Spinal cord (tissue), 10 donors: ENCODE results near the gene ATP10A. TPM values are rescaled to one million over a fixed set of nuclear protein-coding genes. Genes with fewer than 3 reads are reported as not detected.
"Not testable (repeated sequence)": the region's sequence is repeated elsewhere in the genome, so short reads cannot be mapped to it uniquely, and the experiment has no call there.

Experiments
- DNase-seq, 6 donors: peaks; one replicate each; pipeline versions ENCODE4 v3.0.0 to v3.0.0-alpha.2; 2013 to 2015; ENCODE audit warnings: low spot score in 6 of 6, low read depth in 4 of 6
- H3K27ac ChIP-seq: one replicate; pipeline ENCODE4 v1.5.1; 2013; ENCODE audit warnings: low read depth, low read length, control low read depth
- H3K27me3 ChIP-seq: one replicate; pipeline ENCODE4 v1.6.1; 2013; ENCODE audit warnings: low read length; ENCODE audit not compliant: control insufficient read depth, insufficient read depth
- H3K36me3 ChIP-seq: one replicate; pipeline ENCODE4 v1.6.1; 2013; ENCODE audit warnings: low read length; ENCODE audit not compliant: control insufficient read depth, insufficient read depth
- H3K4me1 ChIP-seq: one replicate; pipeline ENCODE4 v1.6.1; 2013; ENCODE audit warnings: low read length; ENCODE audit not compliant: control insufficient read depth, insufficient read depth
- H3K4me3 ChIP-seq: one replicate; pipeline ENCODE4 v1.5.1; 2013; ENCODE audit warnings: low read depth, low read length, control low read depth
- H3K9me3 ChIP-seq: one replicate; pipeline ENCODE4 v1.6.1; 2013; ENCODE audit warnings: low read length; ENCODE audit not compliant: control insufficient read depth, insufficient read depth
- WGBS: methylation state at CpG from one replicate; pipeline ENCODE4 v1.1.5; 2013; ENCODE audit warnings: missing lambda C conversion rate; ENCODE audit not compliant: insufficient coverage; 5-methylcytosine and 5-hydroxymethylcytosine counted together
- polyA plus RNA-seq, 2 donors: library from polyadenylated mRNA; unstranded; fragments of 120-200 nt; gene quantifications; one replicate each; pipeline ENCODE4 v1.2.1, GENCODE V29; 2013; ENCODE audit not compliant: insufficient read length in 2 of 2
- total RNA-seq, 2 donors: library from RNA; depleted of rRNA in 1 of 2; stranded (reverse); fragments of 120-200 nt in 1 of 2; fragments of >200 nt in 1 of 2; gene quantifications; one replicate each; pipeline versions ENCODE4 v1.2.3 to v1.2.4, GENCODE V29; 2013 to 2014
- donor health status: healthy.

Gene ATP10A
- total and polyA plus RNA-seq, 4 donors: 3.6 to 5.4 (median 4.4) TPM

DNA sequence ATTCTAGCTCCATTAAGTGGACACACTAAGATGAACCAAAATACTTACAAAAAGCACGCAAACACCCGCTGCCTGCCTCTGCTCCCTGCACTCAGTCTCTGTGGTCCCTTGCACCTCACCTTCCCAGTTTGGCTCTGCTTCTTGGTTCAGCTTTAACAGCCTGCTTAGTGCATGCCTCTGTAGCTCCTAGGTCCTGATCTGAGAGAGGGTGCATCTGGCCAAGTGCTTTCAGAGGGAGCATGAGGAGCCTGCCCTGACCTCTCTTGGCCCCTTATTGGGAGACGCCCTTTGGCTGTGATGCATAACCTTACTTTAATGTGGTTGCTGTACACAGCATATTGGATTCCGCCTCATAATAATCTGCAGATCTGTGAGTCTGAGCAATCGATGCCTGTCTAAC, 21.2 kb upstream of the ATP10A start:
- no peaks in the 10 kb centered on the region for H3K9me3 ChIP-seq
- H3K27me3 ChIP-seq: no peaks in the 10 kb centered on the region
- no peaks in the 10 kb centered on the region for H3K4me1 ChIP-seq
- DNase-seq: no peak
- no peak overlapping the region for H3K4me3 ChIP-seq
- H3K27ac ChIP-seq: no peak overlapping the region
- no peaks in the 10 kb centered on the region for H3K36me3 ChIP-seq
- WGBS: 45% methylated on average over 4 of the region's 5 CpGs

DNA sequence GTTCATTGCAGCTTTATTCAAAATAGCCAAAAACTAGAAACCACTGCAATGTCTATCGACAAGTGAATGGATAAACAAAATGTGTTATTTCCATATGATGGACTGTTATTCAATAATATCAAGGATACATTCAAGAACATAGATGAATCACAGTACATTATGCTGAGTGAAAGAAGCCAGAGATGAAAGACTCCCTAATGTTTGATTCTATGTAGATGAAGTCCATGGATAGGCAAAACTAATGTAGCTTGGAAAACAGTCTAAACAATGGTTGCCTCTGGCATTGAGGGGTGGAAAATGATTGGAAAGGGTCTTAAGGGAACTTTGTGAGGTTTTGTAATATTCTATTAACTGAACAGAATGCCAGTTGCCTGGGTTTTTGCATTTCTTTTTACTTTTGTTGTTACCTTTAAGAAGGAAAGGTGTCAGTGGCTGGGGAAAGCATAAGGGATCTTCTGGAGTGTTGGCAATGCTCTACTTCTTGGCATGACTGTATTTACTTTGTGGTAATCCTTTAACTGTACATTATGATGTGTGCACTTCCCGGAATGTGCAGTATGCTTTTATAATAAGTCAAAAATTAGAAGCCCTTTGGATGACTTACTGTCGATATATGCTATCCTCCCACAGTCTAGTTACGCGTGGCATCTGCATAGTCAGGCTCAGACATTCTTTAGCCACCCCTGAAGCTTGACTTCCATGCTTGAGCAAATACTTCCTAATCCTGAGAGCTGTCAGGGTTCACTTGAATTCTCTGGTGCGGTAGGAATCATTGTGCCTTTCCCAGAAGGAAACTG, 20.5 kb upstream of the ATP10A start:
- DNase-seq: no peak
- Histone ChIP-seq H3K4me1 (no peaks in the 10 kb centered on the region), H3K36me3 (no peaks in the 10 kb centered on the region), H3K4me3 (no peak overlapping the region), H3K9me3 (no peaks in the 10 kb centered on the region), H3K27me3 (no peaks in the 10 kb centered on the region), H3K27ac (no peak overlapping the region)
- WGBS: 74% methylated on average over 3 of the region's 6 CpGs

DNA sequence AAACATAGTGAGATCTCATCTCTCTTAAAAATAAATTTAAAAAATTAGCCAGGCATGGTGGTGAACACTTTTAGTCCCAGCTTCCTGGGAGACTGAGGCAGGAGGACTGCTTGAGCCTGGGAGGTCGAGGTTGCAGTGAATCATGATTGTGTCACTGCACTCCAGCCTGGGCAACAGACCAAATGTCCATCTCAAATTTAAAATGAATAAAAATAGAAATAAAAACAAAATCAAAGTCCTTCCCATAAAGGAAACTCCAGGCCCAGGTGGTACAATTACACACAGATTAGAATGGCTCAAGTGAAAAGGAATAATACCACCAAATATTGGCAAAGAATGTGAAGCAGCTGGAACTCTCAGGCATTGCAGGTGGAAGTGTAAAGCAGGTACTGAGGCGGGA, 19.3 kb upstream of the ATP10A start:
- Histone ChIP-seq H3K4me3 (no peak overlapping the region), H3K9me3 (no peaks in the 10 kb centered on the region), H3K36me3 (no peaks in the 10 kb centered on the region), H3K27me3 (no peaks in the 10 kb centered on the region), H3K27ac (no peak overlapping the region), H3K4me1 (no peaks in the 10 kb centered on the region)
- DNase-seq: no peak
- 100% methylated on average over 1 of the region's 2 CpGs for WGBS

DNA sequence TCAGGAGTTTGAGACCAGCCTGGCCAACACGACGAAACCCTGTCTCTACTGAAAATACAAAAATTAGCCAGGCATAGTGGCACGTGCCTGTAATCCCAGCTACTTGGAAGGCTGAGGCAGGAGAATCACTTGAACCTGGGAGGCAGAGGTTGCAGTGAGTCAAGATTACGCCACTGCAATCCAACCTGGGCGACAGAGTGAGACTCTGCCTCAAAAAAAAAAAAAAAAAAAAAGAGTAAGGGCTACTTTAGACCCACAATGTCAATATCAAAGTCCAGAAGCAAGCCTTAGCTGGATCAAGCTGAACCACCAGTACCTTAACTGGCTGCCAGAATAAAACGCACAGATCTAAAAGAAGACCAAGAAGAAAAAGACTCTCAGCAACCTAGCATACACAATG, 17.8 kb upstream of the ATP10A start:
- not testable (repeated sequence) for H3K9me3 ChIP-seq, DNase-seq, H3K4me3 ChIP-seq, H3K27me3 ChIP-seq, H3K27ac ChIP-seq, H3K4me1 ChIP-seq, H3K36me3 ChIP-seq
- 93% methylated on average over 2 of the region's 6 CpGs for WGBS

DNA sequence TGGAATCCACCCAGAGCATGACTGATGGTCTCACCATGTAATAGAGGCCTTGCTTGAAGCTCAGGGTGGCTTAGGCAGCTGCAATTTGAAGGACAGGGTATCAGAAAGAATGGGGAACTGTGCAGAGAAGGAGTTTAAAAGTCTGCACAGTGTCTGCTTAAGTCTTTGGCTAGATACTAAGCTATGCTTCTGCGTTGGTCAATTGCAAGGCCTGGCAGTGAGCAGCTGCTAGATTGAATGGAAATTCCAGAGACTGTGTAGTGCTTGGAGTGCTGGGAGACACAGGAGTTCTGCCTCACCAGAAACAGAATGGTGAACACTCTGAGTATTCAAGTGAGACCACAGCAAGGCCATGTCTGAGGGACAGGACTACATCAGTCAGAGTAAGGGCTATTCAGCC, 17.3 kb upstream of the ATP10A start:
- 85% methylated on average over 1 of the region's 1 CpG for WGBS
- H3K27ac ChIP-seq: no peak overlapping the region
- H3K9me3 ChIP-seq: no peaks in the 10 kb centered on the region
- no peak overlapping the region for H3K4me3 ChIP-seq
- no peak for DNase-seq
- no peaks in the 10 kb centered on the region for H3K36me3 ChIP-seq
- H3K27me3 ChIP-seq: no peaks in the 10 kb centered on the region
- no peaks in the 10 kb centered on the region for H3K4me1 ChIP-seq

DNA sequence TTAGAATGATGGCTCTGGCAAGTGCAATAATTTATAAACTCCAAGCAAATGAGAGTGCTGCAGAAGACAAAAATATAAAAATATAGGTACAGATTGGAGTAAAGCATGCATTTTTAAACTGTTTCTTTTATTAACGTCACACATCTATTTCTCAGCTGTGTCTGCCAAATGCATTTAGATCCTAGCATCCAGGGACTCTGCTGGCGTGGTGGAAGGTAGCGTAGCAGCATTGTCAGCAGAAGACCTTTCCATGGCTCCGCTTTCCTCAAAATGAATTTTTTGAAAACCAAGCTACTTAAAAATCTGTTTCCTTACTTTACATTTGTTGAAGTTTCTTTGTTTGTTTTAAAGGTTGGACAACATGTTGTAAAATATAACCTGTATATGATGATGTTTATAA, 16.3 kb upstream of the ATP10A start:
- Histone ChIP-seq H3K4me1 (no peaks in the 10 kb centered on the region), H3K27ac (no peak overlapping the region), H3K9me3 (no peaks in the 10 kb centered on the region), H3K36me3 (no peaks in the 10 kb centered on the region), H3K27me3 (no peaks in the 10 kb centered on the region), H3K4me3 (no peak overlapping the region)
- 100% methylated on average over 1 of the region's 4 CpGs for WGBS
- no peak for DNase-seq

DNA sequence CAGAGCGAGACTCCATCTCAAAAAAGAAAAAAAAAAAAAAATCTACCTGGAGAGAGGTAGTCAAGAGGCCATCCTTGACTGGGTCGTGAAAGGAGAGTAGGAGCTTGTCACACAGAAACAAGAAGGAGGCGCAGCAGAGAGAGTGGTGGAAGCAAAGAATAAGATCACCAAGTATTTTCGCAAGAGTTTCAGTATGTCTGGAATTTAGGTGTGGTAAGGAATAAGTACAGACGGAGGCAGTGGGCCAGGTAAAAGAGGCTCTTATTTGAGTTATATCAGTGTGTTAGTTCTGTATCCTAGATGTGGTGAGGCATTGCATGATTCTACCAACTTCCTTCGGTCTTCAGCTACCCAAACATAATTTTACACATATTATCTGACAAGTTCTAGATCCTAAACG, 14.6 kb upstream of the ATP10A start:
- Histone ChIP-seq H3K9me3 (no peaks in the 10 kb centered on the region), H3K36me3 (no peaks in the 10 kb centered on the region), H3K4me1 (no peaks in the 10 kb centered on the region), H3K27ac (no peak overlapping the region), H3K4me3 (no peak overlapping the region), H3K27me3 (no peaks in the 10 kb centered on the region)
- WGBS: 92% methylated on average over 4 of the region's 7 CpGs
- no peak for DNase-seq

DNA sequence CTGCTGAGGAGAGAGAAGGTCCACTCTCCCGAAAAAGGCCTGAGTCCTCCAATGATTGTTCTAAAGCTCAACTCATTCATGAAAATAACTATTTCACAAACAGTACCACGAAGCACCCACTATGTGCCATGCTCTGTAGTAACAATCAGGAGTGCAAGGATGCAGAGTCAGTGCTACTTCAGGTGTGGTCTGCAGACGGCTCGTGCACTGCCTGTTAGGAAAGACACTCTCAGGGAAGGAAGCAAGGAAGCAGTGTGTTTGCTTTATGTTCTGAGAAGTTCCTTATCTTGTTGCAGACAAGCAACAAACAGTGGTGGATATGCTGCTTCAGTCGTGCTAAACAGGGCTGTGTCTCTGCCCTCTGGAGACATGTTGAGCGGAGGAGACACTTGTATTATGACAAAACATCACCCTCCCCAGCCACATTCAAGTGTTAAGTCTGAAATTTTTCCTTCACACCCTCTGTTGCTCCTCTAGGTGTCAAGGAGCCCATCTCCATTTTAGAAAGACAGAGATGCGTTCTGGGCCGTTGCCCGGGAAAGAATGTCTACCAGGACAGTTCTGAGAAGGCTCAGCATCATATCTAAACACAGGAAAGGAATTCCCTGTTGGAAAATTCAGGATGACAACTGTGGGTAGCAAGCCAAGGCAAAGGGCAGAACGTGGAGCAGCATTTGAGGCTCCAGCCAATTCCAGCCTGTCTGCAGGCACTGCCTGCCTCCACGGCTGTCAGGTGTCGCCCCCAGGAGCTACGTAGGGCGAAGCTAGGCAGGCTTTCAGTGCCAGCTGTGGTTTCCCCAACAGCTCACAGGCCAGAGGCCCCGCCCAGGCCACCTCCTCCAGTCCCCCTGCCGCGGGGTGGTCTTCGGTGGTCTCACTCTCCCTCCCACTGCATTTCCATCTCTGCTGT, 13.4 kb upstream of the ATP10A start:
- 76% methylated on average over 15 of the region's 18 CpGs for WGBS
- no peaks in the 10 kb centered on the region for H3K9me3 ChIP-seq
- H3K27me3 ChIP-seq: no peaks in the 10 kb centered on the region

DNA sequence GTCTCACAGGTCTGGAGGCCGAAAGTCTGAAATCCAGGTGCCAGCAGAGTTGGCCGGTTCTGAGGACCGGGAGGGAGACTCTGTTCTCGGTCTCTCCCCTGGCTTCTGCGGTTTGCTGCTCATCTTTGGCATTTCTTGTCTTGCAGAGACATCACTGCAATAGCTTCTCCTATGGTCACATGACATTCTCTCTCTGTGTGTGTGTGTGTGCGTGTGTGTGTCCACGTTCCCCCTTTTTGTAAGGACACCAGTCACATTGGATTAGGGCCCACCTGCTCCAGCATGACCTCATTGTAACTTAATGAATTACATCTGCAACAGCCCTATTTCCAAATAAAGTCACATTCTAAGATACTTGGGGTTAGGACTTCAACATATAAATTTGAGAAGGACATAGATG, 12.4 kb upstream of the ATP10A start:
- no peak for DNase-seq
- Histone ChIP-seq H3K4me1 (no peaks in the 10 kb centered on the region), H3K36me3 (no peaks in the 10 kb centered on the region), H3K27me3 (no peaks in the 10 kb centered on the region), H3K9me3 (no peaks in the 10 kb centered on the region), H3K4me3 (no peak overlapping the region), H3K27ac (no peak overlapping the region)
- 95% methylated on average over 3 of the region's 7 CpGs for WGBS

More for the DNA sequence above, 13.4 kb upstream of the ATP10A start:
- H3K4me1 ChIP-seq: no peaks in the 10 kb centered on the region
- no peak overlapping the region for H3K4me3 ChIP-seq
- no peak overlapping the region for H3K27ac ChIP-seq
- peak in 1 of 6 donors; percentile 43 for DNase-seq
- no peaks in the 10 kb centered on the region for H3K36me3 ChIP-seq

DNA sequence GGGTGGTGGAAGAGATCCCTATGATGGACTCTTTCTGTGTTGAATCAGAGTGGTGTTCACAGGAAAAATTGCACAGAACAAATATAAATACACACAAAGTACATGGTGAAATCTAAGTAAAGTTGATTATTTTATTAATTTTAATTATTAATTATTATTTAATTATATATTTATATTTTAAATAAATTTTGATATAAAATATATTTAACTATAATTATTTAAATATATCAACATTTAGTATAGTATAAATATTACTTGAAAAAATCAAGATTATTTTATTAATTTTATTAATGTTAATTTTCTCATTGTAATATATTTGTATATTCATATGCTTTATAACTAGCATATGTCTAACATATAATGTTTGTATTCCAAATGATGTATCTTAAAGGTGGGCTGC, 11.3 kb upstream of the ATP10A start:
- Histone ChIP-seq H3K36me3 (no peaks in the 10 kb centered on the region), H3K9me3 (no peaks in the 10 kb centered on the region), H3K27ac (no peak overlapping the region), H3K4me3 (no peak overlapping the region), H3K27me3 (no peaks in the 10 kb centered on the region), H3K4me1 (no peaks in the 10 kb centered on the region)
- DNase-seq: no peak
